NCI-H128 (cell line): ENCODE measurements around the gene XRCC1.
"Not testable (repeated sequence)": the region's sequence is repeated elsewhere in the genome, so short reads cannot be mapped to it uniquely, and the experiment has no call there.

Experiments used
- DNase-seq: peaks from one replicate; lab custom pipeline; 2025; ENCODE audit not compliant: unreplicated experiment; lab: John Stamatoyannopoulos, UW

Gene XRCC1

DNA sequence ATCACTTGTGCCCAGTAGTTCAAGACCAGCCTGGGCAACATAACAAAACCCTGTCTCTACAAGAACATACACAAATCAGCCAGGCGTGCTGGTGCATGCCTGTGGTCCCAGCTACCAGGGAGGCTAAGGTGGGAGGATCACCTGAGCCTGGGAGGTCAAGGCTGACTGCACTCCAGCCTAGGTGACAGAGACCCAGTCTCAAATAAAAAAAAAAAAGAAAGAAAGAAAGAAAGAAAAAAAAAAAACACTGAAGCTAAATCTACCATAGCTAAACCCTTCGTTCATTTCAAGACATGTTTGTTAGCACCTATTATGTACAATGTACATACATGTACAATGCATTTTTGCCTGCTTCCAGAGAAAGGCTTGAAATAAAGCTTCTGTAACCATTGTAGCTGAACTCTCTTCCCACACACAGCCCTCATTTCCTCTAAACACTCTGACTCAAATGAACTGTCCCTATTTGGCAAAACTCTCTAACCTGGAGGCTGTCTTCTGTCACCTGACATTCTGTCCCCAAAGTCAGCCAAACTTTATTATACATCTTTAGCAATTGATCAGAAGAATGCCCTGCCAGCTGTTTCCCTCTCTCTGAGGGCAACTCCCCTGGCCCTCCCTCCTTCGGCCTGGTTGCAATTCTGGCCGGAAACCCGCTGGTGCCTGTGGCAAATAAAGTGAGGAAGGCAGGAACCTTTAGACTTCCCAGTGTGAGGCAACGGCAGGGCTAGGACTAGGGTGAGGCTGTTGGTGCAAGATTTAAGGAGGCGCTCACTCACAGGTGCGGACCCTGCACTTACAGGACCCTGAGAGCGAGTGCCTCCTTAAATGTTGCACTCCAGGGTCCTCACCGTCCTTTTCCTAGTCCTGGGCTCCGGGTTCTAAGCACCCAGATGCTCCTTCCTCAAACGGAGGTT lies 50.1 kb downstream of the XRCC1 start:
- DNase-seq, result no peak

DNA sequence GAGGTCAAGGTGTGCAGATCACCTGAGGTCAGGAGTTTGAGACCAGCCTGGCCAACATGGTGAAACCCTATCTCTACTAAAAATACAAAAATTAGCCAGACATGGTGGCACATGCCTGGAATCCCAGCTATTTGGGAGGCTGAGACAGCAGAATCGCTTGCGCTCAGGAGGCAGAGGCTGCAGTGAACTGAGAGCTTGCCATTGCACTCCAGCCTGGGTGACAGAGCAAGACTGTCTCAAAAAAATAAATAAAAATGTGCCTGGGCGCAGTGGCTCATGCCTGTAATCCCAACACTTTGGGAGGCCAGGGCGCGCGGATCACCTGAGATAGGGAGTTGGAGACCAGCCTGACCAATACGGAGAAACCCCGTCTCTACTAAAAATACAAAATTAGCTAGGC lies 51.6 kb downstream of the XRCC1 start:
- not testable (repeated sequence) for DNase-seq

DNA sequence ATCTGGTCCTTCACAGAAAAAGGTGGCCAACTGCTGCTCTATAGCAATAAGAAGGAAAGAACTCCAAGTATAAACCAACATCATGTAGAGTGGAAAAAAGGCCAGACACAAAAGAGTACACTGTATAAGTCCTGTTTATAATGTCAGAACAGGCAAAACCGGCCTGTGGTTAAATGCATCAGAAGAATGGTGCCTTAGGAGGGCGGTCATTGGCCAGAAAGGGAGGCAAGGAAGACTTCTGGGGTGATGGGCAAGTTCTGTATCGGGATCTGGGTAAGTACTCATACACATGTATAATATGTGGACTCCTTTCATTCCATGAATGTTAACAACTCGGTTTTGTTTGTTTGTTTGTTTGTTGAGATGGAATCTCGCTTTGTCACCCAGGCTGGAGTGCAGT lies 52.4 kb downstream of the XRCC1 start:
- DNase-seq, result no peak

- DNase-seq, result peak; percentile 49
Measured at GRCh38 chr19:43519436-43520088, 55.8 kb downstream of the XRCC1 start.

- no peak for DNase-seq
Measured at GRCh38 chr19:43518051-43518450, 57.3 kb downstream of the XRCC1 start.

DNA sequence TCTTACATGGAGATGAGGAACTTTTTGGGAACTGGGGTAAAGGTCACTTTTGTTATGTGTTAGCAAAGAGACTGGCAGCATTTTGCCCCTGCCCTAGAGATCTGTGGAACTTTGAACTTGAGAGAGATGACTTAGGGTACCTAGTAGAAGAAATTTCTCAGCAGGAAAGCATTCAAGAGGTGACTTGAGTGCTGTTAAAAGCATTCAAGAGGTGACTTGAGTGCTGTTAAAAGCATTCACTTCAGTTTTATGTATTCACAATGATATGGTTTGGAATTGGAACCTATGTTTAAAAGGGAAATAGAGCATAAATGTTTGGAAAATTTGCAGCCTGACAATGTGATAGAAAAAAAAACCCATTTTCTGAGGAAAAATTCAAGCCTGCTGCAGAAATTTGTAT lies 62.9 kb downstream of the XRCC1 start:
- not testable (repeated sequence) for DNase-seq

GRCh38 chr19:43511324-43511723 lies 64.0 kb downstream of the XRCC1 start:
- no peak for DNase-seq

DNA sequence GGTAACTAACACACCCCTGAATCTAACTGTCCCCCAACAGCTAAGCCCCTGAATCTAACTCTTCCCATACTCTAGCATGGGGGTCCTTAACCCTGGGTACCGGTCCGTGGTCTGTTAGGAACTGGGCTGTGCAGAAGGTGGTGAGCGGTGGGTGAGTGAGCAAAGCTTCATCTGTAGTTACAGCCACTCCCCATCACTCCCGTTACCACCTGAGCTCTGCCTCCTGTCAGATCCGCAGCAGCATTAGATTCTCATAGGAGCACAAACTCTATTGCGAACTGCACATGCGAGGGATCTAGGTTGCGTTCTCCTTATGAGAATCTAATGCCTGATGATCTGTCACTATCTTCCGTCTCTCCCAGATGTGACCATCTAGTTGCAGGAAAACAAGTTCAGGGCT lies 64.6 kb downstream of the XRCC1 start:
- no peak for DNase-seq

- no peak for DNase-seq
Measured at GRCh38 chr19:43507880-43508279, 67.4 kb downstream of the XRCC1 start.

- DNase-seq, result no peak
Measured at GRCh38 chr19:43506629-43507028, 68.7 kb downstream of the XRCC1 start.

DNA sequence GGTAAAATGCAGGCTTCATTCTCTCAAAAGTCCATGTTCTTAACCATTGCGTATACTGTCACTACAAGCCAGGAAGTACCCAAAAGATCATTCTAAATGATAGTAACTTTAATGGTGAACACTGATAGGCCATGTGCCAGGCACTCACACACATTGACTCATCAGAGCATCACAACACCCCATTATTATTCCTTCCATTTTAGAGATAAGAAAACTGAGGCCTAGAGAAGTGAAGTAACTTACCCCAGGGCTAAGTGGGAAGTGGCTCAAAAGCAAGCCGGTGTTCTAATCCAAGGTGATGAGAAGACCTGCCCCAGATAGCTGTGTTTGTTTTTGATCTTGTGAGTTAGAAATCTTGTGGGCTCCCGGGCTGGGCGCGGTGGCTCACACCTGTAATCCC lies 69.4 kb downstream of the XRCC1 start:
- DNase-seq, result no peak

GRCh38 chr19:43505186-43505456 lies 70.2 kb downstream of the XRCC1 start:
- no peak for DNase-seq

- DNase-seq, result no peak
Measured at GRCh38 chr19:43504426-43505185, 70.7 kb downstream of the XRCC1 start, which contains the start of gene PHLDB3. TSS of gene PHLDB3 (minus strand) at chr19:43504746. CDS start at chr19:43504118, 628 bp downstream.

GRCh38 chr19:43503501-43504425 lies 71.6 kb downstream of the XRCC1 start:
- DNase-seq, result peak; percentile 62

GRCh38 chr19:43502419-43502976 lies 72.8 kb downstream of the XRCC1 start:
- DNase-seq, result no peak

DNA sequence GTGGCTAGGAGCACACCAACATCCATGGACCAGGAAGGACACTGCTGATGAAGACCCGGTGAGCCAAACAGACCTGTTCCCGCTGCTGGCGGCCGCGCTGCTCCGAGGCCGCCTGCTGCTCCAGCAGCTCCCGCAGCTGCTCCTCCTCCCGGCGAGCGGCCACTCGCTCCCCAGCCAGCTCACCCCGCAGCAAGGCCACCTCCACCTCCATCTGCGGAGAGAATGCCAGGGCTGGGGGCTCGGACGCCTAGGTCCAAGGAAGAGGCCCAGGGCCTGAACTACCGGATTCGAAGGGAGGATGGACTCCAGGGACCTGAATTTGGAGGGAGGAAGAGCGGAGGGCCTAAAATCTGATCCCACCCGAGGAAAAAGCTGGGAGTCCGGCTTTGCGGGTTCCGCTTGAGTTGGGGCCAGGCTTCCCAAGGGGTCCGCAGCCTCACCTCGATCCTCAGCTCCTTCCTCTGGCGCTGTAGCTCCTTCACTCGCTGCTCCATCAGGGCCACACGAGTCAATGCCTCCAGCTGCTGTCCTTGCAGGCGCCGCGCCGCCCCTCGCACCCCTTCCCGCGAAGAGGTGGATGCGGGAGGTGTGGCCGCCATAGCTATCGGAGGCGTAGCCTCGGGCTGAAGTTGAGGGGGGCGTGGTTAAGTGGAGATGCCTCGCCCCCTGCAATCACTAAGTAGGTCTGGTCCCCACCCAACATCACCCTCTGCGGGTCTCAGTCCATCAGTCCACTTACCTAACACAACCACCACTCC lies 73.5 kb downstream of the XRCC1 start:
- DNase-seq, result no peak

DNA sequence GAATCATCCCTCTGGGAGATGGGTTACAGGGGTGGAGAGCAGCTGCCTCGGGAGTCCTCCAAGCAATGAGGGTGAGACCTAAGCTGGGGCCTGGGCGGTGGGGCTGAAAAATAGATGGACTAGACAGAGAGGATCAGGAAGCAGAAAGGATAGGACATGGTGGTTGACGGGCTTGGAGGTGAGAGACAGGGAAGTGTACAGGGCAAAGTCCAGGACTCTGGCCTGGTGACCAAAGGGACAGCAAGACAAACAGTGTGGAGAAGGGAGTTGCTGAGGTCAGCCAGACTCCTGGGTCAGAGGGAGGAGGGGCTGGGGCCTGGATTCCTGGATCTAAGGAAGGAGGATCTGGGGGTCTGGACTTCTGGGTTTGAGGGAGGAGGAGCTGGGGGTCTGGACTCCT lies 76.3 kb downstream of the XRCC1 start:
- no peak for DNase-seq

GRCh38 chr19:43498233-43498842 lies 77.0 kb downstream of the XRCC1 start:
- DNase-seq, result no peak

GRCh38 chr19:43496960-43497359 lies 78.4 kb downstream of the XRCC1 start:
- DNase-seq, result no peak
